Spleen (tissue), 7 donors: Measurements from ENCODE around the gene ATXN7L1.

Source experiments
- POLR2A ChIP-seq, 3 donors: fragments of 450-650 bp; IDR thresholded peaks; one replicate each; pipeline ENCODE4 v1.5.1; 2017; ENCODE audit warnings: antibody characterized with exemption in 3 of 3, mild to moderate bottlenecking in 1 of 3
- TF ChIP-seq, protein P1 (sequence below), 11 experiments: fragments of 200-600 bp in 7 of 11; fragments of 450-650 bp in 4 of 11; sonication (generic) in 4 of 11; IDR thresholded peaks in 8 of 11; conservative IDR thresholded peaks in 3 of 11; 1 replicate in 7 of 11; 2 replicates in 4 of 11; pipeline versions ENCODE4 v1.4.0 to v1.8.0; 2016 to 2021; ENCODE audit warnings: antibody characterized with exemption in 11 of 11, inconsistent platforms in 4 of 11, mild to moderate bottlenecking in 1 of 11
- donor health status: DM: no; HTN: no; CAD: no; lungs with moderate emphysema.
- donor health status: DM: no; HTN: no; CAD: no.
- donor health status: DM: no; HTN: no; CAD: no.

- TF ChIP-seq, protein P1, sequence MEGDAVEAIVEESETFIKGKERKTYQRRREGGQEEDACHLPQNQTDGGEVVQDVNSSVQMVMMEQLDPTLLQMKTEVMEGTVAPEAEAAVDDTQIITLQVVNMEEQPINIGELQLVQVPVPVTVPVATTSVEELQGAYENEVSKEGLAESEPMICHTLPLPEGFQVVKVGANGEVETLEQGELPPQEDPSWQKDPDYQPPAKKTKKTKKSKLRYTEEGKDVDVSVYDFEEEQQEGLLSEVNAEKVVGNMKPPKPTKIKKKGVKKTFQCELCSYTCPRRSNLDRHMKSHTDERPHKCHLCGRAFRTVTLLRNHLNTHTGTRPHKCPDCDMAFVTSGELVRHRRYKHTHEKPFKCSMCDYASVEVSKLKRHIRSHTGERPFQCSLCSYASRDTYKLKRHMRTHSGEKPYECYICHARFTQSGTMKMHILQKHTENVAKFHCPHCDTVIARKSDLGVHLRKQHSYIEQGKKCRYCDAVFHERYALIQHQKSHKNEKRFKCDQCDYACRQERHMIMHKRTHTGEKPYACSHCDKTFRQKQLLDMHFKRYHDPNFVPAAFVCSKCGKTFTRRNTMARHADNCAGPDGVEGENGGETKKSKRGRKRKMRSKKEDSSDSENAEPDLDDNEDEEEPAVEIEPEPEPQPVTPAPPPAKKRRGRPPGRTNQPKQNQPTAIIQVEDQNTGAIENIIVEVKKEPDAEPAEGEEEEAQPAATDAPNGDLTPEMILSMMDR (IDR thresholded peaks at IDR 0.05 in 8 of 11, conservative IDR thresholded peaks at IDR 0.05 in 3 of 11), result no peak
- no peak for TF ChIP-seq POLR2A (IDR thresholded peaks at IDR 0.05)
Measured at GRCh38 chr7:105751054-105751453, 125.3 kb downstream of the ATXN7L1 start.
